ENCODE measurements around the gene ZNF579.

GRCh38 chr19:55613396-55613795 is 32.7 kb upstream of the ZNF579 start:
- TF ChIP-seq EZH2 (IDR thresholded peaks at IDR 0.05; ENCODE audit: low read depth) (no peak), CTCF (conservative IDR thresholded peaks at IDR 0.05) (no peak)

All from PC-9 (cell line).